HG02938 (cell line): Measurements from ENCODE around the gene TMEM82.

Experiments used
- ATAC-seq: cut with Tn5 transposase; IDR thresholded peaks from one replicate; pipeline ENCODE4 v1.9.1; 2021; ENCODE audit warnings: mild to moderate bottlenecking, moderate library complexity; ENCODE audit not compliant: unreplicated experiment

Gene TMEM82

DNA sequence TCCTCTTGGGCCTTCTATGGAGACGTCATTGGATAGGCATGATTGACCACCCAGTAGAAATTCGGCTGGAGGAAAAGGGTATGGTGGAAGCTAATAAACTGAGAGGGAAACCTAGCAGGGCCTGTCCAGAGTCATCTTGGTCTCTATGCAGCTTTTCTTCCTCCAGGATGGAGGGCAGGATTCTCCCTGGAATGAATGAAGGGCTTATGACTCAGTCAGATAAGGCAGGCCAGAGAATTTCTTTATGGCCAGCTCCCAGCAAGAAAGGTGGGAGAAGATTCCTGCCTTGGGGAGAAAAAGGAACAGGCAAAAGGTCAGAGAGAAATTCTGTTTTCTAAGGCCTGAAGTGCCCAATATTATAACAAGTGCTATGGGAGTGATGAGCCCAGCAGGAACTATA is 33.4 kb downstream of the TMEM82 start:
- no peak for ATAC-seq

DNA sequence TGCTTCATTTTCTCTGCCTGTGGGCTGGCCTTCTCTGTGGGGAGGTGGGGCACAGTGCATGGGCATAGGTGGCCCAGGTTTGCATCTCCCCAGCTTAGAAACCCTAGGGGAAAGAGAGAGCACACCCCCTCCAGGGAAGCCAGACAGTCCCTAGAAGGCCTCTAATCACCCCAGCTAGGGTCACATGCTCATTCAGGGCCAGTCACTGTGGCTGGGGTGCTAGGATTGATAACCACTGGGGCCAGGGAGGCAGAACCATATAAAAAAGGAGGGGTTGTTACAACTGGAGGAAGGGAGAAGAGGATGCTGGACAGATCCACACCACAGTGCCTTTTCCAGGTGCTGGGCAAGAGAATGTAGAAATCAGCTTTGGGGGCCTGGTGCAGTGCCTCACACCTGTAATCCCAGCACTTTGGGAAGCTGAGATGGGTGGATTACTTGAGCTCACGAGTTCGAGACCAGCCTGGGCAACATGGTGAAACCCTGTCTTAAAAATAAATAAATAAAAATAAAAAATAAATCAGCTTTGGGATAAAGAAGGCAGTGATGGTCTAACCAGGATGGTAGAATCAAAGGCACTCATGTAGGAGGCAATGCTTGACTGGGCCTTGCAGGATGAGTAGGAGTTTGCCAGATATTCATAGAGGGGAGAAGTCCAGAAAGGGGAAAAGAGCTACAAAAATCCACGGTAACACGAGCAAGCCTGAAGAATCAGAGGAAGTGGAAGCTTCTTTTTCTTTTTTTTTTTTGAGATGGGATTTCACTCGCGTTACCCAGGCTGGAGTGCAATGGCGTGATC is 35.8 kb downstream of the TMEM82 start:
- no peak for ATAC-seq

DNA sequence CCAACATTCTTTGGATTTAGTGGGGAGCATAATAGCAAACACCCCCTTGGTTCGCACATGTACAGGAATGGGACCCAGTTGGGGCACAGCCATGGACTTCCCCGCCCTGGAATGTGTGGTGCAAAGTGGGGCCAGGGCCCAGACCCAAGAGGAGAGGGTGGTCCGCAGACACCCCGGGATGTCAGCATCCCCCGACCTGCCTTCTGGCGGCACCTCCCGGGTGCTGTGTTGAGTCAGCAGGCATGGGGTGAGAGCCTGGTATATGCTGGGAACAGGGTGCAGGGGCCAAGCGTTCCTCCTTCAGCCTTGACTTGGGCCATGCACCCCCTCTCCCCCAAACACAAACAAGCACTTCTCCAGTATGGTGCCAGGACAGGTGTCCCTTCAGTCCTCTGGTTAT is 43.4 kb downstream of the TMEM82 start:
- ATAC-seq: no peak

DNA sequence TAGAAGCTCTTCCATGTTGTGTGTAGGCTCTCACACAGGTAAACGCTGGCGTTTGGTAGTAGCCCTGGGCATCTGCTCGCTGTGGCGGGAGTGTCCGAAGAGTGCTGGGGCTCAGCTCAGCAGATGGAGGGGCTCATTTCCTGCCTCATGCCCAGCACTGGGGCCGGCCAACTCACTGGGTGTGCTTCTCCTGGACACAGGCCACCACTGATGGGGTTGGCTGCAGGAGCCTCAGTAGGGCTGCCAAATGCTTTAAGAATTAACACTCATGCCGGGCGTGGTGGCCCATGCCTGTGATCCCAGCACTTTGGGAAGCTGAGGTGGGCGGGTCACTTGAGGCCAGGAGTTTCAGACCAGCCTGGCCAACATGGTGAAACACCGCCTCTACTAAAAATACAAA is 44.3 kb downstream of the TMEM82 start:
- ATAC-seq: no peak

DNA sequence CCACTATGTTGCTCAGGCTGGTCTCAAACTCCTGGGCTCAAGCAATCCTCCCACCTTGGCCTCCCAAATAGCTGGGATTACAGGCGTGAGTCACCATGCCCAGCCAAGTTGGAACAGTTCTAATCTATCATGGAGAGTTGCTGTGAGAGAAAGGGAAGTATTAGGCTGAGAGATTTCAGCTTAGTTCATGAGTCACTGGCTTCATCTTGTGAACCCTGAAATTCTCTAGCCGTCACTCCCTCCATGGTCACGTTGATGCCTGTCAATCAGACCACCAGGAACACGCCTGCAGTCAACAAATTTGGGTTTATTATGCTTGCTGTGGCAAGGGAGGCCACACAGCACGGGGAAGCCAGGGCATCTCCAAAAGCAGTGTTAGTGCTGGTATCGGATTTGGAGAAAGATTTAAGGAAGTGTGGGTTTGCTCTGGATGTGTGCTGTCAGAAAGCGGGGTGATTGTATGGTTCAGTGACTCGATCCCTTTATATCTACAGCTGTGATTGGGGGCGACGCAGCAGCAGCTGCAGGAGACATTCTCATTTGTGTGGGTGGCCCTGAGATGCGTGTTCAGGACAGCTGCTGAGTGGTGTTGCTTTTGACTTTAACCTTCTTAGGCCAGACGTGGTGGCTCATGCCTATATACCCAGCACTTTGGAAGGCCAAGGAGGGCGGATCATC is 46.5 kb downstream of the TMEM82 start:
- no peak for ATAC-seq

DNA sequence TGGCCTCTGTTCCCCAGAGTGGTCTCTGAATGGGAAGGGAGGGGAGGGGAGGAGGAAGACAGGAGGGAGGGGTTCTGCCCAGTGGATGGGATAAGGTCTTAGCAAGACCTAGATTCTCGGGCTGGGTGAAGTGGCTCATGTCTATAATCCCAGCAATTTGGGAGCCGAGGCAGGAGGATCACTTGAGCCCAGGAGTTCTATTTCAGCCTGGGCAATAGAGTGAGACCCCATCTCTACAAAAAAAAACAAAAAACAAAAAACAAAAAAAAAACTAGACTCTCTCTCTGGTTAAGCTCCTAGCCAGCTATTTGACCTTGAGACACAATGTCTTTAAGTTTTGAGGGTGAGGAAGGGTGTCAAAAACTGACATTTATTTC is 53.8 kb downstream of the TMEM82 start:
- no peak for ATAC-seq
